Renal cortex interstitium (tissue), 3 donors: ENCODE data around the gene HIRA. TPM values are rescaled to one million over a fixed set of nuclear protein-coding genes. Genes with fewer than 3 reads are reported as not detected.

Experiments used
- polyA plus RNA-seq, 3 donors: library from polyadenylated mRNA; unstranded; fragments of 120-200 nt; gene quantifications; one replicate each; pipeline ENCODE4 v1.2.1, GENCODE V29; 2013; ENCODE audit not compliant: insufficient read length in 3 of 3

Gene HIRA
- polyA plus RNA-seq, 3 donors: 29.9 to 37.5 (median 33.3) TPM

Other genes with a start within 250 kb of the HIRA start
- 1 to 10 TPM; 4.9 to 6.1 (median 5.0) TPM for gene CLTCL1, start 140.0 kb downstream of the HIRA start, polyA plus RNA-seq
- gene MRPL40, start 812 bp upstream of the HIRA start, polyA plus RNA-seq: 10 to 100 TPM; 42.8 to 48.0 (median 44.1) TPM
- 10 to 100 TPM; 39.8 to 45.9 (median 41.2) TPM for gene C22orf39, start 16.0 kb upstream of the HIRA start, polyA plus RNA-seq
- gene UFD1, start 47.5 kb upstream of the HIRA start, polyA plus RNA-seq: 10 to 100 TPM; 62.1 to 65.5 (median 62.9) TPM
- 10 to 100 TPM; 17.9 to 25.3 (median 21.0) TPM for gene CDC45, start 48.2 kb upstream of the HIRA start, polyA plus RNA-seq
- gene CLDN5, start 92.7 kb upstream of the HIRA start, polyA plus RNA-seq: 10 to 100 TPM; 16.3 to 40.9 (median 40.7) TPM